ENCODE results near the gene RUVBL2. TPM values are rescaled to one million over a fixed set of nuclear protein-coding genes. Genes with fewer than 3 reads are reported as not detected.

Gene RUVBL2
- total and polyA plus RNA-seq, 2 of the 4 experiments (the other 2 are of a cell fraction) = 196 to 391 TPM

DNA sequence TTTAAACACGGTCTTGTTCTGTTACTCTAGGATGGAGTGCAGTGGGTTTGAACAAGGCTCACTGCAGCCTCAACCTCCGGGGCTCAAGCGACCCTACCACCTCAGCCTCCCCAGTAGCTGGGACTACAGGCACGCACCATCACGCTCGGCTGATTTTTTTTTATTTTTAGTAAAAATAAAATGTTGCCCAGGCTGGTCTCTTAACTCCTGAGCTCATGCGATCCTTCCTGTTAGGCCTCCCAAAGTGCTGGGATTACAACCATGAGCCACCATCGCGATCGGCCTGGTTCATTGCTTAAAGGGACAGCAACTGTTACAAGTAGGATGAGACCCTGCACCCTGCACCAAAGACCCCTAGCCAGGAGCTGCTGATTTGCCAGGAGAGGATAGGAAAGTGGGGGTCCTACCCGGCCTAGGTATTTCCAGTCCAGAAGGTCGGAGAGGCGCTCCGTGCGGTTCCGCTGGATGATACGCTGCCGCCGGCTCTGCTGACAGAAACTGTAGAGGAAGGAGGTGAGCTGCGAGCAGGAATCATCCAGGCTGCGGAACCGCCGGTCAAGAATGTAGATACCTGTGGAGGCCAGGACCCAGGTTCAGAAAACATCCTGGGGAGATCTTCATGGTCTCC is 23.4 kb upstream of the RUVBL2 start:
- H2BK120ac ChIP-seq (ENCODE audit: low read depth, low read length) = no peak overlapping the region
- WGBS, 2 experiments (ENCODE audit: extremely low coverage in 2 of 2, insufficient read length in 1 of 2) = 92% methylated on average over 14 of the region's 23 CpGs; no CpG with 5 or more reads in 1 of the 2 experiments
- H4K91ac ChIP-seq (ENCODE audit: insufficient read depth, low read depth, low read length) = no peak overlapping the region
- no peak overlapping the region for H3K9ac ChIP-seq (ENCODE audit: low read depth, low read length)
- no peak overlapping the region for H4K5ac ChIP-seq (ENCODE audit: low read depth, low read length)
- no peaks in the 10 kb centered on the region; the same call in 1 of the 2 replicates for H3K4me1 ChIP-seq (ENCODE audit: control insufficient read depth, insufficient read depth, low read length)
- no TSS peak for BruUV-seq (replicated peaks)
- DNase-seq (no peak), ATAC-seq (ENCODE audit: low read depth) (no peak)
- no peak overlapping the region for H3K4ac ChIP-seq (ENCODE audit: low read depth, low read length)
- H4K20me1 ChIP-seq (ENCODE audit: insufficient read depth, low read length) = peaks cover 44% of the 10 kb centered on the region
- no peak overlapping the region for H2BK20ac ChIP-seq (ENCODE audit: low read depth, low read length)
- H2BK5ac ChIP-seq (ENCODE audit: low read depth, low read length, poor library complexity, severe bottlenecking) = no peak overlapping the region
- H3K9me1 ChIP-seq (ENCODE audit: insufficient read depth, low read length) = peaks cover 5% of the 10 kb centered on the region
- no peak overlapping the region for H3K4me2 ChIP-seq (ENCODE audit: low read depth, low read length)
- peaks cover 0 to 38% of the 10 kb centered on the region in 2 experiments; a peak in 3 of 4 replicates for H3K79me1 ChIP-seq (ENCODE audit: low read depth in 1 of 2, low read length in 2 of 2)
- H3K18ac ChIP-seq (ENCODE audit: low read depth, low read length) = no peak overlapping the region
- no peak overlapping the region for H3K56ac ChIP-seq (ENCODE audit: extremely low read depth, insufficient read depth, low read length)
- H2AK9ac ChIP-seq (replicated peaks; ENCODE audit: low read depth, low read length, poor library complexity) = no peak overlapping the region
- H2AK5ac ChIP-seq (ENCODE audit: low read depth, low read length) = no peak overlapping the region
- H3K9me3 ChIP-seq (ENCODE audit: control insufficient read depth, insufficient read depth, low read length) = no peaks in the 10 kb centered on the region
- no peak overlapping the region for H4K8ac ChIP-seq (ENCODE audit: low read depth in 2 of 2, low read length in 2 of 2)
- no peak overlapping the region for H2AFZ ChIP-seq (replicated peaks; ENCODE audit: low read length, poor library complexity)
- no peak overlapping the region for H3K23ac ChIP-seq (ENCODE audit: low read depth, low read length)
- no peak overlapping the region for H3K27ac ChIP-seq (ENCODE audit: insufficient read depth, low read length)
- CTCF ChIA-PET = interaction anchor here (0.6 to 1.2 kb wide), 12 partner anchors 10 to 325 kb away, joined by 3 to 8 read pairs (median 4); no protein-coding TSS in a partner anchor
- no peak overlapping the region for H3K4me3 ChIP-seq (ENCODE audit: insufficient read depth, low read depth, low read length)
- H2BK15ac ChIP-seq (ENCODE audit: low read depth, low read length) = no peak overlapping the region
- in situ Hi-C loops (cut with MboI; ENCODE audit: low sequenced_read_pairs) = loop anchor here (5.0 kb wide), 1 partner anchor 178 kb away; no protein-coding TSS in a partner anchor
- TF ChIP-seq, protein P1, sequence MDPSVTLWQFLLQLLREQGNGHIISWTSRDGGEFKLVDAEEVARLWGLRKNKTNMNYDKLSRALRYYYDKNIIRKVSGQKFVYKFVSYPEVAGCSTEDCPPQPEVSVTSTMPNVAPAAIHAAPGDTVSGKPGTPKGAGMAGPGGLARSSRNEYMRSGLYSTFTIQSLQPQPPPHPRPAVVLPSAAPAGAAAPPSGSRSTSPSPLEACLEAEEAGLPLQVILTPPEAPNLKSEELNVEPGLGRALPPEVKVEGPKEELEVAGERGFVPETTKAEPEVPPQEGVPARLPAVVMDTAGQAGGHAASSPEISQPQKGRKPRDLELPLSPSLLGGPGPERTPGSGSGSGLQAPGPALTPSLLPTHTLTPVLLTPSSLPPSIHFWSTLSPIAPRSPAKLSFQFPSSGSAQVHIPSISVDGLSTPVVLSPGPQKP (IDR thresholded peaks at IDR 0.05; ENCODE audit: borderline replicate concordance, low read depth, low read length) = no peak
- TF ChIP-seq MAZ (IDR thresholded peaks at IDR 0.05; ENCODE audit: borderline replicate concordance, low read depth, low read length) = no peak
- no peak for TF ChIP-seq NFE2L2 (IDR thresholded peaks at IDR 0.05; ENCODE audit: low read depth, low read length)
- TF ChIP-seq, protein P2, sequence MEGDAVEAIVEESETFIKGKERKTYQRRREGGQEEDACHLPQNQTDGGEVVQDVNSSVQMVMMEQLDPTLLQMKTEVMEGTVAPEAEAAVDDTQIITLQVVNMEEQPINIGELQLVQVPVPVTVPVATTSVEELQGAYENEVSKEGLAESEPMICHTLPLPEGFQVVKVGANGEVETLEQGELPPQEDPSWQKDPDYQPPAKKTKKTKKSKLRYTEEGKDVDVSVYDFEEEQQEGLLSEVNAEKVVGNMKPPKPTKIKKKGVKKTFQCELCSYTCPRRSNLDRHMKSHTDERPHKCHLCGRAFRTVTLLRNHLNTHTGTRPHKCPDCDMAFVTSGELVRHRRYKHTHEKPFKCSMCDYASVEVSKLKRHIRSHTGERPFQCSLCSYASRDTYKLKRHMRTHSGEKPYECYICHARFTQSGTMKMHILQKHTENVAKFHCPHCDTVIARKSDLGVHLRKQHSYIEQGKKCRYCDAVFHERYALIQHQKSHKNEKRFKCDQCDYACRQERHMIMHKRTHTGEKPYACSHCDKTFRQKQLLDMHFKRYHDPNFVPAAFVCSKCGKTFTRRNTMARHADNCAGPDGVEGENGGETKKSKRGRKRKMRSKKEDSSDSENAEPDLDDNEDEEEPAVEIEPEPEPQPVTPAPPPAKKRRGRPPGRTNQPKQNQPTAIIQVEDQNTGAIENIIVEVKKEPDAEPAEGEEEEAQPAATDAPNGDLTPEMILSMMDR (conservative IDR thresholded peaks at IDR 0.05; ENCODE audit: low read depth, low read length) = no peak
- TF ChIP-seq RCOR1 (IDR thresholded peaks at IDR 0.05; ENCODE audit: insufficient replicate concordance, low read length) = no peak
- no peak for TF ChIP-seq BHLHE40 (IDR thresholded peaks at IDR 0.05; ENCODE audit: low read depth, low read length)
- TF ChIP-seq, protein P3, sequence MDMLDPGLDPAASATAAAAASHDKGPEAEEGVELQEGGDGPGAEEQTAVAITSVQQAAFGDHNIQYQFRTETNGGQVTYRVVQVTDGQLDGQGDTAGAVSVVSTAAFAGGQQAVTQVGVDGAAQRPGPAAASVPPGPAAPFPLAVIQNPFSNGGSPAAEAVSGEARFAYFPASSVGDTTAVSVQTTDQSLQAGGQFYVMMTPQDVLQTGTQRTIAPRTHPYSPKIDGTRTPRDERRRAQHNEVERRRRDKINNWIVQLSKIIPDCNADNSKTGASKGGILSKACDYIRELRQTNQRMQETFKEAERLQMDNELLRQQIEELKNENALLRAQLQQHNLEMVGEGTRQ (IDR thresholded peaks at IDR 0.05; ENCODE audit: low read depth, low read length) = no peak
- no peak for TF ChIP-seq POLR2A (IDR thresholded peaks at IDR 0.05; ENCODE audit: low read depth, low read length)
- no peak for TF ChIP-seq RAD21 (IDR thresholded peaks at IDR 0.05; ENCODE audit: low read length)
- no peak for TF ChIP-seq MAFK (IDR thresholded peaks at IDR 0.05; ENCODE audit: low read depth, low read length)
- TF ChIP-seq SMC3 (IDR thresholded peaks at IDR 0.05; ENCODE audit: low read depth, low read length) = no peak
- no peak for TF ChIP-seq FOS (IDR thresholded peaks at IDR 0.05; ENCODE audit: low read depth, low read length)
- no peak for TF ChIP-seq MXI1 (IDR thresholded peaks at IDR 0.05; ENCODE audit: borderline replicate concordance, low read depth, low read length)
- TF ChIP-seq CHD1 (IDR thresholded peaks at IDR 0.05; ENCODE audit: low read depth, low read length) = no peak
- TF ChIP-seq RFX5 (IDR thresholded peaks at IDR 0.05; ENCODE audit: low read depth, low read length) = no peak
- TF ChIP-seq CEBPB (IDR thresholded peaks at IDR 0.05; ENCODE audit: low read depth, low read length) = no peak
- H3K36me3 ChIP-seq (ENCODE audit: control insufficient read depth, insufficient read depth, low read length) = peaks cover 44% of the 10 kb centered on the region
- H3K14ac ChIP-seq (replicated peaks; ENCODE audit: low read depth, low read length) = no peak overlapping the region
- POLR2A ChIA-PET (ENCODE audit: unreplicated experiment) = no interaction called here
- intact Hi-C loops (cut with micrococcal nuclease) = loop anchor here (2.0 kb wide), 1 partner anchor 175 kb away; no protein-coding TSS in a partner anchor
- no peaks in the 10 kb centered on the region for H3K27me3 ChIP-seq (ENCODE audit: control insufficient read depth, insufficient read depth, low read length)
- dilution Hi-C loops (cut with HindIII; ENCODE audit: low sequenced_read_pairs, unreplicated experiment) = no loop called here

Measured in IMR-90 (cell line).